Adipocyte (in vitro differentiated cells): ENCODE results near the gene IP6K3.

Experiments
- DNase-seq: peaks from one replicate; pipeline ENCODE4 v3.0.0-alpha.2; 2015; ENCODE audit warnings: low read depth
- H3K27me3 ChIP-seq: replicated peaks from 2 replicates; pipeline ENCODE4 v1.7.0; 2013; ENCODE audit warnings: mild to moderate bottlenecking, low read length, moderate library complexity; ENCODE audit not compliant: control insufficient read depth, insufficient read depth
- H3K36me3 ChIP-seq: 2 replicates; pipeline ENCODE4 v1.7.0; 2013; ENCODE audit warnings: low read length, mild to moderate bottlenecking, moderate library complexity; ENCODE audit not compliant: control insufficient read depth, insufficient read depth, severe bottlenecking
- H3K4me1 ChIP-seq: 2 replicates; pipeline ENCODE4 v1.7.0; 2013; ENCODE audit warnings: mild to moderate bottlenecking, low read length, moderate library complexity; ENCODE audit not compliant: control insufficient read depth, insufficient read depth
- H3K4me3 ChIP-seq: 2 replicates; pipeline ENCODE4 v1.7.0; 2013; ENCODE audit warnings: mild to moderate bottlenecking, low read length, moderate library complexity
- H3K9ac ChIP-seq: 2 replicates; pipeline ENCODE4 v1.7.0; 2013; ENCODE audit warnings: mild to moderate bottlenecking, low read length, moderate library complexity
- H3K9me3 ChIP-seq: 2 replicates; pipeline ENCODE4 v1.7.0; 2013; ENCODE audit warnings: mild to moderate bottlenecking, low read length, moderate library complexity; ENCODE audit not compliant: control insufficient read depth

The IP6K3 gene

GRCh38 chr6:33735216-33735615 is 11.5 kb downstream of the IP6K3 start:
- Histone ChIP-seq H3K9ac (no peak overlapping the region), H3K9me3 (no peaks in the 10 kb centered on the region), H3K4me1 (peaks cover 5% of the 10 kb centered on the region), H3K27me3 (peaks cover 14% of the 10 kb centered on the region), H3K4me3 (no peak overlapping the region), H3K36me3 (no peaks in the 10 kb centered on the region)
- no peak for DNase-seq

- no peaks in the 10 kb centered on the region for H3K9me3 ChIP-seq
- no peak for DNase-seq
- no peaks in the 10 kb centered on the region for H3K4me1 ChIP-seq
- no peaks in the 10 kb centered on the region for H3K36me3 ChIP-seq
- H3K9ac ChIP-seq, result no peak overlapping the region
- H3K4me3 ChIP-seq, result no peak overlapping the region
- H3K27me3 ChIP-seq, result peaks cover 21% of the 10 kb centered on the region
Measured at GRCh38 chr6:33733709-33734007, 13.0 kb downstream of the IP6K3 start.

DNA sequence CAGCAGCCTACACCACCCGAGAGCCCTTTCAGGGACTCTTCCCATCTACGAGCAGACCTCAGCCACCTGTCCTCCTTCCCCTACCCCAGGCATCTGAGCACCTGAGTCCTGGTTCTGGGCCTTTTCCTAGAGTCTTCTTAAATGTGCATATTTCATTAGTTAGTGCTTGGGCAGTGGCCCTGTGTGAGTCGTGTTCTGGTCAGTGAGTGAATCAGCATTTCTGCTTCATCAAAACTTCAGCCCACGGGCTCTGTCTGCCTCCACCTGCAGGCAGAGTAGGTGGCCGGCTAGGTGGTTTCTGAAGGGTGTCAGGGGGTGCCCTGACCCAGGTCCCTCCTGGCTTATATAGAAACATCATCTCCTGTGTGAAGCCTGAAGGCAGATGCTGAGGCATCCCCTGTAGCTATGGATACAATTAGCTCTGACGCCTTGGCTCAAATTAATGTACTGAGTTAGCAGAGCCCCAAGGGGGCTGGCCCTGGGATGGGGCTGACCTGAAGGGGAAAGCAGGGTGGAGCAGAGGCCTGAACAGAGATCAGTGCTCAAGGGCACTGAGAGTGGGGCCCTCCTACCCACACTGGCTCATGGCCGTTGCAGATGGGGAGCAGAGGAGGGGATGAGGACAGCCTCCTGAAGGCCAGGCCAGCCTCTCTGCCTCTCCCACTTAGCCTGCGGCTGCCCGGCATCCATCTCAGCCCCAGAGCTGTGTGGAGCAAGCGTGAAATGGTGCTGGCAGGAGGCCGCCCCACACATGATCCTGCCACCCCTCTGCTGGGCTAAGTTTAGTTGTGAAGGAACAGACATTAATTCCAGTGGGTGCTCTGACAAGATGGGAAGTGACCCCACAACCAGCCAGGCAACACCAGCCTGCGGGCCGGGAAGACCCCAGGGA is 13.6 kb downstream of the IP6K3 start:
- DNase-seq, result peak; percentile 24
- no peak overlapping the region for H3K9ac ChIP-seq
- H3K36me3 ChIP-seq, result no peaks in the 10 kb centered on the region
- H3K27me3 ChIP-seq, result peaks cover 24% of the 10 kb centered on the region
- H3K9me3 ChIP-seq, result no peaks in the 10 kb centered on the region
- H3K4me3 ChIP-seq, result no peak overlapping the region
- H3K4me1 ChIP-seq, result no peaks in the 10 kb centered on the region

DNA sequence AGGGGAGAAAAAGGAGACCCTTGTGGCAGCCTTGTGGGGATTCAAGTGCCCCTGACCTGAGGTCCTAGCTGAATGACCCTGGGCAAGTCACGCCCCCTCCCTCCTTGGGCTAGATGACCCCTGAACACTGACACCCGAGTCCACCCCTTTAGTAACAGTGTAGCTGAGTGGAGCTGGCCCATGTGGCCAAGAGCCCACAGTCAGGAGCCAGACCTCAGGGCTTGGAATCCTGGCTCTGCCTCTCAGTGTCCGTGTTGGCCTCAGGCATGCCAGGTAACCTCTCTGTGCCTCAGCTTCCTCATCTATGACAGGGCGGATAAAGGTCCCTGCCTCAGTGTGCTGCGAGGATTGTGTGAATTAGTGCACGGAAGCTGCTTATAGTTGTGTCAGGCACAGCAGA is 14.3 kb downstream of the IP6K3 start:
- Histone ChIP-seq H3K36me3 (no peaks in the 10 kb centered on the region), H3K9me3 (no peaks in the 10 kb centered on the region), H3K27me3 (peaks cover 31% of the 10 kb centered on the region), H3K4me1 (no peaks in the 10 kb centered on the region), H3K4me3 (no peak overlapping the region), H3K9ac (no peak overlapping the region)
- no peak for DNase-seq

GRCh38 chr6:33731751-33732282 is 14.9 kb downstream of the IP6K3 start:
- H3K4me3 ChIP-seq, result no peak overlapping the region
- no peaks in the 10 kb centered on the region for H3K36me3 ChIP-seq
- no peak overlapping the region for H3K9ac ChIP-seq
- peaks cover 37% of the 10 kb centered on the region for H3K27me3 ChIP-seq
- DNase-seq, result no peak
- no peaks in the 10 kb centered on the region for H3K9me3 ChIP-seq
- H3K4me1 ChIP-seq, result no peaks in the 10 kb centered on the region

GRCh38 chr6:33731035-33731434 is 15.7 kb downstream of the IP6K3 start:
- peaks cover 45% of the 10 kb centered on the region for H3K27me3 ChIP-seq
- H3K9me3 ChIP-seq, result no peaks in the 10 kb centered on the region
- DNase-seq, result no peak
- H3K36me3 ChIP-seq, result no peaks in the 10 kb centered on the region
- H3K4me1 ChIP-seq, result no peaks in the 10 kb centered on the region
- H3K4me3 ChIP-seq, result no peak overlapping the region
- H3K9ac ChIP-seq, result no peak overlapping the region

DNA sequence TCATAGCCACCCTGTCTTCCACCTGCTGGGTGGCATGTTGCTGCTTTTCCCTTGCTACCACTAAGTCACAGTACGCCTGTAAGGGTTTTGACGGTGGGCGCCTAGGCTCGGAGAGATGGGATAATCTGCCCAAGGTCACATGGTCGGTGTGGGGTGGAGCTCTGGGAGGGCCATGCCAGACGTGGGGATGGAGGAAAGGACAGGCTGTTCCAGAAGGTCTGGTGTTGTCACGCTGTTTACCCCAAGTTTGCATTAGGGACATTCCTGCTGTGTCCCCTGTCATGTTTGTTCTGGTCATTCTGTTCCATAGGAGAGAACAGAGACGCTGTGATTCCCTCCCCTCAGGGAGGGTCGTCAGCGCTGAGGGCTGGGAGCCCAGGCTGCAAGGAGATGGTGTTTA is 16.1 kb downstream of the IP6K3 start:
- H3K9ac ChIP-seq, result no peak overlapping the region
- no peak overlapping the region for H3K4me3 ChIP-seq
- no peaks in the 10 kb centered on the region for H3K9me3 ChIP-seq
- H3K36me3 ChIP-seq, result no peaks in the 10 kb centered on the region
- H3K4me1 ChIP-seq, result no peaks in the 10 kb centered on the region
- DNase-seq, result no peak
- peaks cover 49% of the 10 kb centered on the region for H3K27me3 ChIP-seq

- H3K4me1 ChIP-seq, result no peaks in the 10 kb centered on the region
- H3K36me3 ChIP-seq, result no peaks in the 10 kb centered on the region
- H3K9ac ChIP-seq, result no peak overlapping the region
- no peaks in the 10 kb centered on the region for H3K9me3 ChIP-seq
- DNase-seq, result no peak
- peaks cover 62% of the 10 kb centered on the region for H3K27me3 ChIP-seq
- no peak overlapping the region for H3K4me3 ChIP-seq
Measured at GRCh38 chr6:33729059-33729458, 17.6 kb downstream of the IP6K3 start.

- peaks cover 68% of the 10 kb centered on the region for H3K27me3 ChIP-seq
- no peak overlapping the region for H3K4me3 ChIP-seq
- no peaks in the 10 kb centered on the region for H3K9me3 ChIP-seq
- H3K9ac ChIP-seq, result no peak overlapping the region
- H3K4me1 ChIP-seq, result peaks cover 3% of the 10 kb centered on the region
- no peak for DNase-seq
- H3K36me3 ChIP-seq, result no peaks in the 10 kb centered on the region
Measured at GRCh38 chr6:33728438-33728837, 18.3 kb downstream of the IP6K3 start.

DNA sequence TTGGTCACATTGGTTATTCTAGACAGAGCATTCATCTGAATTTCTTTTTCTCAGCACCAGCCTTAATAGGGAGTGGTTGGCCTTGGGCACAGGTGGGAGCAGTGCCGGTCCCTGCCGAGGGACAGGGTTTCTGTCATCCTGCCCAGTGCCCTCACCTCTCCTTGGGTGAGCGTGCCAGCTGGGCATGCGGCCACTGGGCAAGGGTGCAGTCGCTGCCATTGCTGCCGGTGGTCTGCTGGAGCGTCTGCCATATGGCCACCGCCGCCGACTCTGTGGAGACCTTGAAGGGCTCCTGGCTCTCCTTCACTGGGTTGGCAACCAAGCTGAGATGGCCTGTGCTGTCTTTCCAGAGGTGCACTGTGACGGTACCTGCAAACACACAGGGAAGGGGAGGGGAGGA is 18.8 kb downstream of the IP6K3 start:
- H3K4me1 ChIP-seq, result peaks cover 3% of the 10 kb centered on the region
- peaks cover 72% of the 10 kb centered on the region for H3K27me3 ChIP-seq
- no peak overlapping the region for H3K4me3 ChIP-seq
- no peaks in the 10 kb centered on the region for H3K36me3 ChIP-seq
- H3K9me3 ChIP-seq, result no peaks in the 10 kb centered on the region
- no peak overlapping the region for H3K9ac ChIP-seq
- no peak for DNase-seq

DNA sequence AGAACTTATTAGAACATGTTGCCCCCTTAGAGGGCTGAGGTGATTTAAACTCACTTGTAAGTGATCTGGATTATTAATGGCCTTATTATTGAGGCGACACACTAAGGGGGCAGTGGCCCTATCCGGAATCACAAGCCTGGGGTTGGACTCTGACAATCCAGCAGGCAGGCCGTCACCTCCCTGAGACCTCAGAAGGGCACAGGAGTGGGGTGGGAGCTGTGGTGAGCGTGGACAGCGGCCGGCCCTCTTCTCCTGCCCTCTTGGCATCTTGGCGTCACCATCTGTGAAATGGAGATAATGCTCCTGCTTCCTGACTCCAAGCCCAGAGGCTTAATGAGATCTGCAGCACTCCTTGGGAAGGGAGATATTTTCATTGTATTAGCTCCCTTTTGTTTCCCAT is 19.6 kb downstream of the IP6K3 start:
- no peaks in the 10 kb centered on the region for H3K9me3 ChIP-seq
- H3K9ac ChIP-seq, result no peak overlapping the region
- no peak for DNase-seq
- peaks cover 72% of the 10 kb centered on the region for H3K27me3 ChIP-seq
- H3K4me1 ChIP-seq, result peaks cover 3% of the 10 kb centered on the region
- no peaks in the 10 kb centered on the region for H3K36me3 ChIP-seq
- H3K4me3 ChIP-seq, result no peak overlapping the region

GRCh38 chr6:33726696-33727095 is 20.0 kb downstream of the IP6K3 start:
- Histone ChIP-seq H3K9ac (no peak overlapping the region), H3K4me1 (peaks cover 3% of the 10 kb centered on the region), H3K27me3 (peaks cover 73% of the 10 kb centered on the region), H3K9me3 (no peaks in the 10 kb centered on the region), H3K36me3 (no peaks in the 10 kb centered on the region), H3K4me3 (no peak overlapping the region)
- DNase-seq, result no peak
